GM19240 (cell line): Measurements from ENCODE around the gene CUX1.
"Not testable (repeated sequence)": the region's sequence is repeated elsewhere in the genome, so short reads cannot be mapped to it uniquely, and the experiment has no call there.

Experiments
- DNase-seq: peaks from one replicate; pipeline ENCODE4 v3.0.0; 2011; ENCODE audit warnings: low spot score; ENCODE audit not compliant: insufficient read length

The CUX1 gene

GRCh38 chr7:101817471-101818286, at the start of gene CUX1:
Gene CUX1 (plus strand): TSS chr7:101817626. CDS start chr7:101817640, 14 bp downstream.
- no peak for DNase-seq

GRCh38 chr7:101768280-101768679, 49.1 kb upstream of the CUX1 start:
- DNase-seq: no peak

GRCh38 chr7:101770466-101770865, 47.0 kb upstream of the CUX1 start:
- no peak for DNase-seq

- DNase-seq: no peak
Observed at GRCh38 chr7:101772508-101773211, 44.8 kb upstream of the CUX1 start.

- no peak for DNase-seq
Observed at GRCh38 chr7:101775181-101775580, 42.2 kb upstream of the CUX1 start.

- DNase-seq: no peak
Observed at GRCh38 chr7:101778026-101778580, 39.3 kb upstream of the CUX1 start.

- DNase-seq: no peak
Observed at GRCh38 chr7:101779267-101779666, 38.2 kb upstream of the CUX1 start.

- DNase-seq: no peak
Observed at GRCh38 chr7:101780281-101780680, 37.1 kb upstream of the CUX1 start.

GRCh38 chr7:101781439-101781838, 36.0 kb upstream of the CUX1 start:
- no peak for DNase-seq

- no peak for DNase-seq
Observed at GRCh38 chr7:101782476-101782875, 35.0 kb upstream of the CUX1 start.

- no peak for DNase-seq
Observed at GRCh38 chr7:101782896-101783295, 34.5 kb upstream of the CUX1 start.

GRCh38 chr7:101783381-101784181, 33.8 kb upstream of the CUX1 start:
- DNase-seq: no peak

- DNase-seq: no peak
Observed at GRCh38 chr7:101784292-101785127, 32.9 kb upstream of the CUX1 start.

- DNase-seq: no peak
Observed at GRCh38 chr7:101787864-101788263, 29.6 kb upstream of the CUX1 start.

GRCh38 chr7:101788517-101788916, 28.9 kb upstream of the CUX1 start:
- no peak for DNase-seq

- no peak for DNase-seq
Observed at GRCh38 chr7:101790566-101791293, 26.7 kb upstream of the CUX1 start.

- no peak for DNase-seq
Observed at GRCh38 chr7:101792051-101792681, 25.3 kb upstream of the CUX1 start.

- not testable (repeated sequence) for DNase-seq
Observed at GRCh38 chr7:101792682-101793071, 24.7 kb upstream of the CUX1 start.

GRCh38 chr7:101795461-101795860, 22.0 kb upstream of the CUX1 start:
- DNase-seq: no peak

- not testable (repeated sequence) for DNase-seq
Observed at GRCh38 chr7:101798173-101798572, 19.3 kb upstream of the CUX1 start.
